Jurkat, Clone E6-1 (cell line): Measurements from ENCODE around the gene PTPN7.
"Not testable (repeated sequence)": the region's sequence is repeated elsewhere in the genome, so short reads cannot be mapped to it uniquely, and the experiment has no call there.

Source experiments
- DNase-seq: peaks from one replicate; pipeline ENCODE4 v3.0.0-alpha.2; 2011; ENCODE audit warnings: low read depth, low spot score
- H3K4me3 ChIP-seq: 2 replicates; pipeline ENCODE4 v1.5.1; 2011; ENCODE audit warnings: mild to moderate bottlenecking, low read length, control low read depth, moderate library complexity

Gene PTPN7

DNA sequence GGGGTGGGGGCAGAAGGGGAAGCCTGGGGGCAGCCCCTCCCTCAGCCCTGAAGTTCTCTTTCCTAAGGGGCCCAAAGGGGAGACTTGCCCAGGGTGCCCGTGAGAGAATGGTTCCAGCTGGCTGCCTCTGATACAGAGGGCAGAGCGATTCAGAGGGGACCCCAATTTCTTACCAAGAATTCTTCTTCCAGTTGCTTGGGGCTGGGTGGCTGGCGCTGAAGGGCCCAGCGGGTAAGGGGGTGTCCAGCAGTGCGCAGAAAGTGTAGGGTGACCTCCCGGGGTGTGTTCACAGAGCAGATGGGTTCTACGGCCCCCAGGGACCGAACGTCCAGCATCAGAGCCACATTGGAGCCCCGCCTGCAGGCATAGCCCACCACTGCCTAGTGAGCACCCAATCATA lies 2.5 kb downstream of the PTPN7 start:
- peak overlapping the region; percentile 79; the same call in 1 of the 2 replicates for H3K4me3 ChIP-seq
- DNase-seq = no peak

DNA sequence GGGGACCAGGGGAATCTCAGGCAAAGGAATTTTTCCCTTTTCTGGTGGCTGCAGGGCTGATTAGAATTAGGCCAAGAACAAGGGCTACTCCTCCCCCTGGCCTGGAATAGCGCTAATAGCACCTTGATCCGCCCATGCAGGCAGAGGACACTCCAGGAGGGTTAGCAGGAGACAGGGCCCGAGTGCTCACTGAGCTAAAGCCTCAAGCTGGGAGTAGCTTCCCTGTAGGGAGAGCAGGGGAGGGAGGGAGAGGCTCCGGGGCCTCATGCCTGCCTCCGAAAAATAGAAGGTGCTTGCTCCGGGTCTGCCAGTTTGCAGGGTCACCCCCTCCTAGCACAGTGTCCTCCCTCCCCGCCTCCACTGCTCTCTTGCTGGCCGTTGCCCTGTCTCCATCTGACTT lies 3.8 kb downstream of the PTPN7 start:
- DNase-seq = no peak
- no peak overlapping the region for H3K4me3 ChIP-seq

- DNase-seq = no peak
These were observed 4.9 kb downstream of the PTPN7 start for GRCh38 chr1:202155478-202156021.

GRCh38 chr1:202154766-202155477 lies 5.5 kb downstream of the PTPN7 start:
- peak; percentile 60 for DNase-seq
- no peak overlapping the region for H3K4me3 ChIP-seq

More at GRCh38 chr1:202155478-202156021, 4.9 kb downstream of the PTPN7 start:
- H3K4me3 ChIP-seq = no peak overlapping the region

GRCh38 chr1:202154148-202154765 lies 6.1 kb downstream of the PTPN7 start:
- no peak overlapping the region for H3K4me3 ChIP-seq
- no peak for DNase-seq

DNA sequence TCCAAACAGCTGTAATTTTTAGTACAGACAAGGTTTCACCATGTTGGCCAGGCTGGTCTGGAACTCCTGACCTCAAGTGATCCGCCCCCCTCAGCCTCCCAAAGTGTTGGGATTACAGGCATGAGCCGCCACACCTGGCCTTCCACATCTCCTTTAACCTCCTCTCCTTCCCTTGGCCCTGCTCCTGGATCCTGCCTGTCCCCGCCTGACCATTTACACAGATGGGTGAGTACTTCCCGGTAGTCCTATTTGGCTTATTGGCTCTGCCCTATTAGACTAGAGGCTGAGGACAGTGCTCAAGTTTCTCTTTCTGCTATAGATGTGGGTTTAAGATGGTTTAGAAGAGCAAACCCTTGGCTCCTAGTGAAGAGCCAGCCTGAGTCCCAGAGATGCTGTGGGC lies 7.1 kb downstream of the PTPN7 start:
- DNase-seq = no peak
- no peak overlapping the region for H3K4me3 ChIP-seq

DNA sequence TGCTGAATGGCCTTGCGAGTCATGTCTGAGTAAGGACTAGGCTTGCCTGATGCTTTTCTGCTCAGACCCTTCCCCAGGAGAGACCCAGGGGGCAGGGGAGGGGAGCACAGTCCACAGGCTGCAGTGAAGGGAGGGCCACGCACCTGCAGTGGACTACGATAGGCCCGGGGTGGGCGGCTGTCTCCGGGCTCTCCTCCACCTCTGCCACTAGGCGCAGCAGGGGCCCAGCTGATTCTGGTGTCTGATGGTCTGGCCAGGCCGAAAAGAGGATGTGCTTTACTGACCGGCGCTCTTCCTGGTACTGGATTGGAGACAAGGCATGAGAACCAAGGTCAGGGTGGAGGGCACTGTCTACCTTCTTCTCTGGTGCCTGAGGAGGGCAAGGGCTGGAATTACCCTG lies 8.0 kb downstream of the PTPN7 start:
- H3K4me3 ChIP-seq = no peak overlapping the region
- DNase-seq = no peak

GRCh38 chr1:202151045-202151444 lies 9.4 kb downstream of the PTPN7 start:
- no peak for DNase-seq
- no peak overlapping the region for H3K4me3 ChIP-seq

DNA sequence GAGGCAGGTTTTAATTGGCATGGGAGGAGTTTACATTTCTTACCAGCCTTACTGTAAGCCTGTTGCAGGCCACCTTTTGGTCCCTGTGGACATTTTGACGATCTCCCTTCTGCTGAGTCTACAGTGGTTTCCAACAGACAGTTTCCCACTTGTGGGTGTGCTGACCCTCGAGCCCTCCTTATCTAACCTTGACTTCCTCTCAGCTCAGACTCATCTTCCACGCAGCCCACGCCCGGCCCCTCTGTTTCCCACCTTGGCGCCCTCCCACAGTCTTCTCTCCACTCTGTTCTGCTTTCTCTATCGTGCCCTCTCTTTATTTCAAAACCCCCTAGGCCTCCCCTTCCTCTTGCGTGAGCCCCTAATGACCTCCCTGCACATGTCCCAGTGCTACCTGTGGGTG lies 9.8 kb downstream of the PTPN7 start:
- H3K4me3 ChIP-seq = no peak overlapping the region
- no peak for DNase-seq

DNA sequence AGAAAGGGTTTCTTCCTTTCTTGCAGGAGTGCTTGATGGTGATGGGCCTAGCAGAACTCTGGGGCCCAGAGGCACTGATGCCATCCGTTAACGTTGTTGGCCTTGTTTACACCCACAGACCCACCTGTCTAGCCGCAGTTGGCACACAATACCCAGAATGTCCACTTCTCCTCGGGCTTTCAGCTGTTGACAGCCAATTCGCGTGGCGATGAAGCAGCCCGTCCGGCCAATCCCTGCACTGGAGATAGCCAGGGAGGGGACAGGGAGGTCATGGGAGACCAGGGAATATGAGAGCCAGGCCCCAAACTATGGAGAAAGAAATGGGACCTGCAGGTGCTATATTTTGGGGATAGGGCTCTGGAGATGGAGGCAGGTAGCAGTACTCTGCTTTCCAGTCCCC lies 10.2 kb downstream of the PTPN7 start:
- DNase-seq = no peak
- no peak overlapping the region for H3K4me3 ChIP-seq

DNA sequence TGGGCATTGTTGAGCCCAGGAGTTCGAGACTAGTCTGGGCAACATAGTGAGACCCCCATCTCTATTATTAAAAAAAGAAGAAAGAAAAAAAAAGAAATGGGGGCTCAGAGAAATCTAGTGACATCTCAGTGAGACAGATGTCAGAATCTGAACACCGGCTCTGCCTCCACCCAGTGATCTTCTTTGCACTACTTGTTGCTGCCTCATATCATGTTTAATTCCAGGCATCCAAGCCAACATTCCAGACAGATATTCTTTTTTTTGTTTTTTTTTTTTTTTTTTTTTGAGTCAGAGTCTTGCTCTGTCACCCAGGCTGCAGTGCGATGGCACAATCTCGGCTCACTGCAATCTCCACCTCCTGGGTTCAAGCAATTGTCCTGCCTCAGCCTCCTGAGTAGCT lies 10.8 kb downstream of the PTPN7 start:
- DNase-seq = no peak
- no peak overlapping the region for H3K4me3 ChIP-seq

DNA sequence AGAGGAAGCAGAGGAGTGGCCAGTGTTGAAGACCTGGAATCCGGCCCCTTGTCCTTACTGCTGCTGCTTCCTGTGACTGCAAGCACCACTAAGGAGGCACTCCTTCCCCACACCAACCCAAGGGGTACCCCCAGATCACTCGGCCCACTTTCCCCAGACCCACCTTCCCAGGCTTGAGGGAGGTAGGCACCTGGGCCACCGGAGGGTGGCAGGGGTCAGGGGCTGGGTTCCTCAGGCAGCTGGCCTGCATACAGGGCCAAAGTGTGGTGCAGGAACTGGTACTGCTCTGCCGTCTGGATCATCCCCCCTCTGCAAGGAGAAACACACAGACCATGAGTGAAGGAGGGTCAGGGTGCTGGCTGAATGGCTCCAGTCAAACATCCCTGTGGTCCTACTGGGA lies 12.0 kb downstream of the PTPN7 start:
- no peak overlapping the region for H3K4me3 ChIP-seq
- DNase-seq = no peak

- H3K4me3 ChIP-seq = no peak overlapping the region
- no peak for DNase-seq
These were observed 13.4 kb downstream of the PTPN7 start for GRCh38 chr1:202146993-202147392.

GRCh38 chr1:202146279-202146678 lies 14.1 kb downstream of the PTPN7 start:
- no peak overlapping the region for H3K4me3 ChIP-seq
- no peak for DNase-seq

DNA sequence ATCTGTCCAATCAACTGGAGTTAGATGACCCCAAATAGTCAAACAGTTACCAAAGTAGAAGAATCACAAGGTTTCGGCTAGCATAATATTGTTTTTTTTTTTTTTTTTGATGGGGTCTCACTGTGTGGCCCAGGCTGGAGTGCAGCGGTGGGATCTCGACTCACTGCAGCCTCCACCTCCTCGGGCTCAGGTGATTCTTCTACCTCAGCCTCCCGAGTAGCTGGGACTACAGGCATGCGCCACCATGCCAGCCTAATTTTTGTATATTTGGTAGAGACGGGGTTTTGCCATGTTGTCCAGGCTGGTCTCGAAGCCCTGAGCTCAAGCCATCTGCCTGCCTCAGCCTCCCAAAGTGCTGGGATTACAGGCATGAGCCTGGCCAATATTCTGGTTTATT lies 14.7 kb downstream of the PTPN7 start:
- DNase-seq, H3K4me3 ChIP-seq: not testable (repeated sequence)

GRCh38 chr1:202145068-202145743 lies 15.2 kb downstream of the PTPN7 start:
- DNase-seq = no peak
- H3K4me3 ChIP-seq = peak overlapping the region; percentile 64

GRCh38 chr1:202144402-202145067 lies 15.9 kb downstream of the PTPN7 start, which contains the start of gene ARL8A:
Gene ARL8A, minus strand, starts transcription at chr1:202144737. Its CDS starts 165 bp downstream, at chr1:202144572.
- H3K4me3 ChIP-seq = peak within 1 kb of the TSS; percentile 75
- DNase-seq = no peak

DNA sequence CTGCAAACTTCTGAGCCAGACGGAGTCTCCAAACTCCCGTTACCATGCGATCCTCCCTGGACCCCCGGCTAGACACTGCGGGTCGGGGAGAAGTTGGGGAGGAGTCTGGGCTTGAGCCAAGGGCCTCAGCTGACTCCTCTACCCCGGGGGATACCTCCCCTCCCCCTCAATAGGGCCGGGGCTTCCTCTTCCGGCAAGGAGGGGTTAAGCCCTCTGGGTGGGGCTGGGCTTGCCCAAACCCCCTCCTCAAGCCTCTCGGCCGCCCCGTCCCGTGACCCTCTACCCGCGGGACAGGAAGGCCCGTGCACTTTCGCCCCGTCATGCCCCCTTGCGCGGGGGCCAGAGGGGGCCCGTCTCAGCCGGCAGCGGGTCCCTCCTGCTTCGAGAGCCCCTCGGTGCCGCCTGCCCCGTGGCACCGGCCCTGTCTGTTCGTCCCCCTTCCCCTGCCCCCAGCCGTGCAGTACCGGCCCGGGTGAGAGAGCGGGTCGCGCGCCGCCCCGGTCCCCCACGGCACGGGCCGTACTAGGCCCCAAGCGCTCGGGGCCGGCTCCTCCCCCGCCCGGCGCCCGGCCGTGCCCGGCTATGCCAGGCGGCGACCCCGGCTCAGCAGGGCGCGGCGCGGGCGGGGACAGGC lies 16.5 kb downstream of the PTPN7 start:
- no peak for DNase-seq
- H3K4me3 ChIP-seq = peak overlapping the region; percentile 75
